HepG2 (cell line): Measurements from ENCODE around the gene KIAA1614. TPM values are rescaled to one million over a fixed set of nuclear protein-coding genes. Genes with fewer than 3 reads are reported as not detected.

ENCODE experiments used
- ATF2 ChIP-seq: sonication (generic); formaldehyde crosslinking; IDR thresholded peaks from 2 replicates; pipeline ENCODE4 v1.4.0; 2020; ENCODE audit warnings: missing genetic modification reagents
- DDIT3 ChIP-seq: sonication (generic); formaldehyde crosslinking; IDR thresholded peaks from 2 replicates; pipeline ENCODE4 v1.4.0; 2020; ENCODE audit warnings: mild to moderate bottlenecking, missing genetic modification reagents
- GFI1 ChIP-seq: sonication (generic); formaldehyde crosslinking; IDR thresholded peaks from 2 replicates; pipeline ENCODE4 v1.5.0; 2020; ENCODE audit warnings: missing genetic modification reagents, mild to moderate bottlenecking, borderline replicate concordance
- HIVEP1 ChIP-seq: sonication (generic); formaldehyde crosslinking; IDR thresholded peaks from 2 replicates; pipeline ENCODE4 v1.4.0; 2020; ENCODE audit warnings: mild to moderate bottlenecking, missing genetic modification reagents
- HNF4G ChIP-seq, 2 experiments: sonication (generic) in 1 of 2; formaldehyde crosslinking in 1 of 2; IDR thresholded peaks; 2 replicates each; pipeline versions ENCODE4 v1.4.0 to v1.6.1; 2011 to 2020; ENCODE audit warnings: borderline replicate concordance in 2 of 2, low read depth in 2 of 2, mild to moderate bottlenecking in 2 of 2, low read length in 1 of 2, missing genetic modification reagents in 1 of 2, moderate library complexity in 1 of 2
- MLLT10 ChIP-seq: sonication (generic); formaldehyde crosslinking; IDR thresholded peaks from 2 replicates; pipeline ENCODE4 v1.4.0; 2020; ENCODE audit warnings: missing genetic modification reagents
- MNT ChIP-seq: fragments of 450-650 bp; IDR thresholded peaks from 2 replicates; pipeline ENCODE4 v1.6.1; 2016
- NFE2 ChIP-seq: sonication (generic); formaldehyde crosslinking; IDR thresholded peaks from 2 replicates; pipeline ENCODE4 v1.4.0; 2020; ENCODE audit warnings: missing genetic modification reagents
- PHB2 ChIP-seq: fragments of 450-650 bp; IDR thresholded peaks from 2 replicates; pipeline ENCODE4 v1.6.1; 2018; ENCODE audit not compliant: partially characterized antibody
- POLR2A ChIP-seq, 2 experiments: IDR thresholded peaks; 2 replicates each; pipeline ENCODE4 v1.6.1; 2011; ENCODE audit warnings: low read depth in 2 of 2, low read length in 2 of 2, mild to moderate bottlenecking in 1 of 2, moderate library complexity in 1 of 2; ENCODE audit not compliant: insufficient read depth in 1 of 2
- SAP130 ChIP-seq: IDR thresholded peaks from 2 replicates; pipeline ENCODE4 v1.6.1; 2016; ENCODE audit warnings: low read depth
- THYN1 ChIP-seq: sonication (generic); formaldehyde crosslinking; IDR thresholded peaks from 2 replicates; pipeline ENCODE4 v1.8.1; 2023; ENCODE audit warnings: low read depth, mild to moderate bottlenecking, moderate library complexity, missing genetic modification reagents, borderline replicate concordance
- TOPORS ChIP-seq: sonication (generic); formaldehyde crosslinking; IDR thresholded peaks from 2 replicates; pipeline ENCODE4 v1.8.0; 2023; ENCODE audit warnings: mild to moderate bottlenecking, missing genetic modification reagents
- WIZ ChIP-seq: sonication (generic); formaldehyde crosslinking; IDR thresholded peaks from 2 replicates; pipeline ENCODE4 v1.5.1; 2020; ENCODE audit warnings: mild to moderate bottlenecking, missing genetic modification reagents
- ZBTB49 ChIP-seq: sonication (generic); formaldehyde crosslinking; IDR thresholded peaks from 2 replicates; pipeline ENCODE4 v1.4.0; 2020; ENCODE audit warnings: missing genetic modification reagents, borderline replicate concordance
- ZBTB8A ChIP-seq: sonication (generic); formaldehyde crosslinking; IDR thresholded peaks from 2 replicates; pipeline ENCODE4 v1.4.0; 2020; ENCODE audit warnings: mild to moderate bottlenecking, low read depth, missing genetic modification reagents, borderline replicate concordance
- ZMAT3 ChIP-seq: sonication (generic); formaldehyde crosslinking; conservative IDR thresholded peaks from 2 replicates; pipeline ENCODE4 v1.7.0; 2021; ENCODE audit warnings: missing genetic modification reagents
- ZMYM2 ChIP-seq: sonication (generic); formaldehyde crosslinking; IDR thresholded peaks from 2 replicates; pipeline ENCODE4 v1.8.0; 2022; ENCODE audit warnings: mild to moderate bottlenecking, missing genetic modification reagents
- ZMYM3 ChIP-seq: sonication (generic); formaldehyde crosslinking; IDR thresholded peaks from 2 replicates; pipeline ENCODE4 v1.5.1; 2020; ENCODE audit warnings: mild to moderate bottlenecking, missing genetic modification reagents
- ZNF138 ChIP-seq: sonication (generic); formaldehyde crosslinking; IDR thresholded peaks from 2 replicates; pipeline ENCODE4 v1.5.0; 2020; ENCODE audit warnings: mild to moderate bottlenecking, low read depth, missing genetic modification reagents
- ZNF367 ChIP-seq: sonication (generic); formaldehyde crosslinking; IDR thresholded peaks from 2 replicates; pipeline ENCODE4 v1.4.0; 2020; ENCODE audit warnings: missing genetic modification reagents, borderline replicate concordance
- ZNF496 ChIP-seq: sonication (generic); formaldehyde crosslinking; IDR thresholded peaks from 2 replicates; pipeline ENCODE4 v1.8.1; 2023; ENCODE audit warnings: mild to moderate bottlenecking, moderate library complexity, missing genetic modification reagents; ENCODE audit not compliant: insufficient replicate concordance
- ZNF547 ChIP-seq: sonication (generic); formaldehyde crosslinking; IDR thresholded peaks from 2 replicates; pipeline ENCODE4 v1.5.1; 2020; ENCODE audit warnings: mild to moderate bottlenecking, missing genetic modification reagents
- ZNF607 ChIP-seq: sonication (generic); formaldehyde crosslinking; IDR thresholded peaks from 2 replicates; pipeline ENCODE4 v1.5.1; 2020; ENCODE audit warnings: missing genetic modification reagents, mild to moderate bottlenecking, borderline replicate concordance
- ZNF703 ChIP-seq: sonication (generic); formaldehyde crosslinking; IDR thresholded peaks from 2 replicates; pipeline ENCODE4 v1.5.1; 2020; ENCODE audit warnings: missing genetic modification reagents, mild to moderate bottlenecking, moderate library complexity, borderline replicate concordance
- polyA plus RNA-seq, 8 experiments: library from polyadenylated mRNA; depleted of rRNA in 3 of 8; stranded (reverse) in 7 of 8; unstranded in 1 of 8; fragments of >200 nt; fragmentation: Illumina TruSeq in 4 of 8; extraction: Trizol in 4 of 8; gene quantifications; 2 replicates each; pipeline versions ENCODE4 v1.2.1 to v1.2.3, GENCODE V29; 2011 to 2016; ENCODE audit warnings: low read depth in 4 of 8, missing spikeins in 1 of 8, mixed read lengths in 1 of 8; ENCODE audit not compliant: insufficient read depth in 1 of 8
- total RNA-seq, 5 experiments: library from RNA; depleted of rRNA; stranded (reverse); fragments of >200 nt; fragmentation: Illumina TruSeq; extraction: Trizol; gene quantifications; 2 replicates each; pipeline ENCODE4 v1.2.3, GENCODE V29; 2016; ENCODE audit warnings: low read depth in 1 of 5

The KIAA1614 gene
- total and polyA plus RNA-seq, 2 of the 13 experiments (the other 11 are each of a cell fraction or from before 2014, with no cell fraction given) = 0.15 to 0.77 TPM

GRCh38 chr1:180935326-180936109 lies 22.8 kb downstream of the KIAA1614 start (continued):
- TF ChIP-seq WIZ (0 out of 2 replicates have a peak, but pooled peaks have one; percentile 70), ZNF547 (CRISPR knock-in tag) (no peak), PHB2 (no peak), ZMYM2 (no peak), ZBTB8A (no peak), TOPORS (no peak), MLLT10 (CRISPR knock-in tag) (no peak), THYN1 (no peak), ZMYM3 (CRISPR knock-in tag) (peak; percentile 75), ZNF138 (CRISPR knock-in tag) (no peak), ZNF703 (CRISPR knock-in tag) (no peak), ATF2 (no peak), HIVEP1 (CRISPR knock-in tag) (no peak), SAP130 (CRISPR knock-in tag) (peak; percentile 83), ZNF496 (CRISPR knock-in tag) (no peak), GFI1 (no peak), HNF4G (IDR thresholded peaks at IDR 0.05; ENCODE audit: borderline replicate concordance, low read depth, low read length) (peak; percentile 77), HNF4G (CRISPR knock-in tag; IDR thresholded peaks at IDR 0.05; ENCODE audit: borderline replicate concordance, low read depth) (peak; percentile 89), ZMAT3 (peak; percentile 52), NFE2 (CRISPR knock-in tag) (no peak), DDIT3 (CRISPR knock-in tag) (no peak), POLR2A (IDR thresholded peaks at IDR 0.05; ENCODE audit: insufficient read depth in 1 of 2, low read depth in 2 of 2, low read length in 2 of 2) (peak in 1 of 2 experiments; percentile 58; a peak in 1 of 4 replicates), ZBTB49 (CRISPR knock-in tag) (no peak), ZNF367 (CRISPR knock-in tag) (no peak), ZNF607 (CRISPR knock-in tag) (no peak), MNT (no peak)
